Ovary (tissue), 3 donors: ENCODE results near the gene TMEM132D.

Experiments used
- EP300 ChIP-seq: sonication (generic); formaldehyde crosslinking; IDR thresholded peaks from one replicate; pipeline ENCODE4 v1.6.1; 2017; ENCODE audit warnings: antibody characterized with exemption
- TF ChIP-seq, protein P1 (sequence below), 3 donors: fragments of 450-650 bp in 2 of 3; fragments of 200-600 bp in 1 of 3; IDR thresholded peaks; one replicate each; pipeline versions ENCODE4 v1.5.1 to v1.8.0; 2016 to 2022; ENCODE audit warnings: antibody characterized with exemption in 3 of 3, mild to moderate bottlenecking in 1 of 3
- donor health status: DM: no; HTN: no; CAD: no.

DNA sequence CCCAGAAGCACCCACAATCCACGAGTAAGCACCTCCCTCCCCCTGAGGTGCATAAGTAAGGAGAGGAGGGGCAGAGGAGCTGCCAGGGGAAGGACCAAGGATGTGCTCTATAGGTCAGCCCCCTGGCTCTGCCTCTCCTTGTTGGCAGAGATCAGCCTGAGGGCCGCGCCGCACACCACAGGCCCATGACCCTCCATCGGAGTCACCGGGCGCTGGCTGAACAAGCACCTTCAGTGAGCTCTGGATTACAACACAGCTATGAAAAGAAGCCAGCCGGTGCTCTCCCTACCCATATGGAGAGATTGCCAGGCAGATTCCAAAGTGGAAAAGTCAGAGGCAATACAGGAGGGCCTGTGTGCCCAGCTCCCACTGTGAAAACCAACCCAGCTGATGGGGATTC, 793.2 kb downstream of the TMEM132D start:
- TF ChIP-seq, protein P1, sequence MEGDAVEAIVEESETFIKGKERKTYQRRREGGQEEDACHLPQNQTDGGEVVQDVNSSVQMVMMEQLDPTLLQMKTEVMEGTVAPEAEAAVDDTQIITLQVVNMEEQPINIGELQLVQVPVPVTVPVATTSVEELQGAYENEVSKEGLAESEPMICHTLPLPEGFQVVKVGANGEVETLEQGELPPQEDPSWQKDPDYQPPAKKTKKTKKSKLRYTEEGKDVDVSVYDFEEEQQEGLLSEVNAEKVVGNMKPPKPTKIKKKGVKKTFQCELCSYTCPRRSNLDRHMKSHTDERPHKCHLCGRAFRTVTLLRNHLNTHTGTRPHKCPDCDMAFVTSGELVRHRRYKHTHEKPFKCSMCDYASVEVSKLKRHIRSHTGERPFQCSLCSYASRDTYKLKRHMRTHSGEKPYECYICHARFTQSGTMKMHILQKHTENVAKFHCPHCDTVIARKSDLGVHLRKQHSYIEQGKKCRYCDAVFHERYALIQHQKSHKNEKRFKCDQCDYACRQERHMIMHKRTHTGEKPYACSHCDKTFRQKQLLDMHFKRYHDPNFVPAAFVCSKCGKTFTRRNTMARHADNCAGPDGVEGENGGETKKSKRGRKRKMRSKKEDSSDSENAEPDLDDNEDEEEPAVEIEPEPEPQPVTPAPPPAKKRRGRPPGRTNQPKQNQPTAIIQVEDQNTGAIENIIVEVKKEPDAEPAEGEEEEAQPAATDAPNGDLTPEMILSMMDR (IDR thresholded peaks at IDR 0.05), result no peak
- no peak for TF ChIP-seq EP300
